Activated CD4-positive, alpha-beta T cell treated with anti-CD3 and anti-CD28 coated beads, Interleukin-10, Interleukin-2, amounts not matched to agents 100 ng/mL and 50 ng/mL, durations not matched to agents 16 hours and 8 hours (primary cell): ENCODE measurements around the gene ADAMTS17.

Experiments
- DNase-seq: peaks from one replicate; pipeline ENCODE4 v3.0.0-alpha.2; 2020

The ADAMTS17 gene

GRCh38 chr15:100266166-100266565, 75.6 kb downstream of the ADAMTS17 start:
- no peak for DNase-seq

GRCh38 chr15:100265641-100266035, 76.1 kb downstream of the ADAMTS17 start:
- no peak for DNase-seq

- no peak for DNase-seq
Observed at GRCh38 chr15:100264994-100265640, 76.7 kb downstream of the ADAMTS17 start.

GRCh38 chr15:100263721-100264455, 77.9 kb downstream of the ADAMTS17 start:
- DNase-seq, result no peak

- no peak for DNase-seq
Observed at GRCh38 chr15:100263031-100263430, 78.7 kb downstream of the ADAMTS17 start.

GRCh38 chr15:100261302-100262240, 80.2 kb downstream of the ADAMTS17 start:
- DNase-seq, result no peak

- no peak for DNase-seq
Observed at GRCh38 chr15:100259266-100259665, 82.5 kb downstream of the ADAMTS17 start.

- no peak for DNase-seq
Observed at GRCh38 chr15:100256970-100257650, 84.7 kb downstream of the ADAMTS17 start.

- DNase-seq, result no peak
Observed at GRCh38 chr15:100256101-100256969, 85.4 kb downstream of the ADAMTS17 start.

GRCh38 chr15:100255644-100256043, 86.1 kb downstream of the ADAMTS17 start:
- DNase-seq, result no peak

- DNase-seq, result no peak
Observed at GRCh38 chr15:100254691-100255090, 87.1 kb downstream of the ADAMTS17 start.

- no peak for DNase-seq
Observed at GRCh38 chr15:100254285-100254684, 87.5 kb downstream of the ADAMTS17 start.

GRCh38 chr15:100253640-100254039, 88.1 kb downstream of the ADAMTS17 start:
- DNase-seq, result no peak

- DNase-seq, result no peak
Observed at GRCh38 chr15:100252779-100253417, 88.9 kb downstream of the ADAMTS17 start.

GRCh38 chr15:100252359-100252758, 89.4 kb downstream of the ADAMTS17 start:
- no peak for DNase-seq

- DNase-seq, result no peak
Observed at GRCh38 chr15:100250176-100250800, 91.5 kb downstream of the ADAMTS17 start.

- no peak for DNase-seq
Observed at GRCh38 chr15:100249096-100249815, 92.5 kb downstream of the ADAMTS17 start.

GRCh38 chr15:100248236-100248635, 93.5 kb downstream of the ADAMTS17 start:
- no peak for DNase-seq

- no peak for DNase-seq
Observed at GRCh38 chr15:100247228-100248225, 94.2 kb downstream of the ADAMTS17 start.
